ENCODE measurements around the gene PICK1. TPM values are rescaled to one million over a fixed set of nuclear protein-coding genes. Genes with fewer than 3 reads are reported as not detected.

PICK1 gene
- total and polyA plus RNA-seq, 2 experiments from 2014 or later, result 8.4 to 14.4 TPM

DNA sequence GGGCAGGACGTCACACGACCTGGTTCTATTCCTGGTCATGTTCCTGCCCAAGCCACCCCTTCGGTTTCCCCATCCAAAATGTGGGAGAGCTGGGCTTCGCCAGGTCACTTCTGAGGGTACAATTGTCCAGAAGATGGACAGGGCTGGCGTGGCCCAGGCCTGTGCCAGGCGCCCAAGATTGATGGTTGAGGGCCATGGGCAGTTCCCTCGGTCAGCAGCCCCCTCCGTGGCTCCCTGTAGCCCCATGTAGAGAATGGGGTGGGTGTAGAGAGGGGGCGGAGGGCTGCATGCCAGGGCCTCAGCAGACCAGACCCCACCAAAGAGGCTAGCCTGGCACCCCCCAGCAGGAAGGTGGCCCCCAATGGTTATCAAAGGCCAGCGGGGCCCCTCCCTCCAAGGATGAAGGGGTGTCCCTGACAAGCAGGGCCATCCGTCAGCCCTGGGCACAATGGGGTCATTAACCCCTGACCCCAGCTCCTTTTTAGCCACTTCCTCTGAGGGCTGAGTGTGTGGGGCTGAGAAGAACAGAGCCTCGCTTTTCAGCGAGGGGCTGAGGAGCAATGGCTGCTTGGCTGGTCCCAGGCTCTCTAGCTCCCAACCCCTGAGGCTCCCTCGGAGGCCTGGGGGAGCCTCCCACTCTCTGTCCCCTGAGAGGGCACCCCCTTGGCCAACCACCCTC lies 11.0 kb upstream of the PICK1 start:
- Histone ChIP-seq H3K4me1 (ENCODE audit: insufficient read depth) (no peaks in the 10 kb centered on the region), H3K4me3 (no peak overlapping the region), H3K9me3 (ENCODE audit: low read depth) (no peaks in the 10 kb centered on the region), H3K79me2 (ENCODE audit: insufficient read depth) (no peaks in the 10 kb centered on the region), H3K36me3 (ENCODE audit: low read depth) (no peaks in the 10 kb centered on the region), H3K9me2 (ENCODE audit: insufficient read depth) (no peaks in the 10 kb centered on the region), H3K9ac (no peak overlapping the region), H2AFZ (no peak overlapping the region), H3K27ac (no peak overlapping the region), H3K4me2 (ENCODE audit: unreplicated experiment) (no peak overlapping the region), H3F3A (ENCODE audit: insufficient read depth) (no peaks in the 10 kb centered on the region), H3K27me3 (replicated peaks; ENCODE audit: insufficient read depth) (peaks cover 5% of the 10 kb centered on the region; the same call in 1 of the 2 replicates), H4K20me1 (ENCODE audit: insufficient read depth) (no peaks in the 10 kb centered on the region)
- in situ Hi-C loops (cut with MboI), result no loop called here
- TF ChIP-seq EZH2phosphoT487 (IDR thresholded peaks at IDR 0.05; ENCODE audit: insufficient read depth, low read depth) (no peak), EZH2 (IDR thresholded peaks at IDR 0.05; ENCODE audit: insufficient read depth, poor library complexity, severe bottlenecking) (no peak)
- 69 to 79% methylated on average over 14 of the region's 14 CpGs for WGBS, 2 experiments (ENCODE audit: low coverage in 1 of 2, low lambda C conversion rate in 2 of 2, missing lambda C conversion rate in 2 of 2)
- no peak for DNase-seq

DNA sequence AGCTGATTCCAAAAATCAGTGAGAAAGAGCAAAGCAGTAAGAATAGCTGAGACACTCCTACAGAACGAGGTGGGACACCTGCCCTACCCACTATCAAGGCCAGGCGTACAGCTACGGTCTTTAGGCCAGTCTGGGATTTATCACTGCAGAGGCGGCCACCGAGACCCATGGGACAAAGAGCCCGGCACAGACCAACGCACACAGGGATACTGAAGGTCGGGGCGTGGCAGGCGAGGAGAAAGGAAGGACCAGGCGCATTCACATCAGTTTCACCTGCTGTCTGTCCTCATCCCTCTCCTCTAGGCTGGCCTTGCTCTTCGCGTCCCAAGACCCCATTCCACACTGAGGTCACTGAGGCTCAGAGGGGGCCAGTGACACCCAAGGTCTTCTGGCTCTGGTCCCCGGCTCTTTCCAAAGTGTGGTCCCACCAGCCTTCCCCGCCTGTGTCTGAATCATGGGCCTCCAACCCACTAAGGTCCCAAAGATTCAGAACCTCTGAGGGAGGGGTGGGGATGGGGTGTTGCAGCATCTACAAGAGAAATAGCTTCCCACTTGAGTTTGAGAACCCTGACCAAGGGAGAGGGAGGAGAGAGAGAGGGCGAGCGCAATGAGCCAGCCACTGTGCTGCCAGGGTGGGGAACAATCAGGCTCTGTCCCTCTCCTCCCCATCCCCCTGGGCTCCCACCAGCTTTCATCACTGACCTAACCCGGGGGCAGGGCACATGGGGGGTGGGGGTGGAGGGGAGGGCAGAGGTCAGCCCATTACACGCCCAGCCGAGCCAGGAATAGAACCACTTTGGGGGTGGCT lies 7.2 kb upstream of the PICK1 start:
- DNase-seq, result no peak
- peaks cover 5% of the 10 kb centered on the region; the same call in 1 of the 2 replicates for H3K27me3 ChIP-seq (replicated peaks; ENCODE audit: insufficient read depth)
- H4K20me1 ChIP-seq (ENCODE audit: insufficient read depth), result no peaks in the 10 kb centered on the region
- no peaks in the 10 kb centered on the region for H3F3A ChIP-seq (ENCODE audit: insufficient read depth)
- 74 to 77% methylated on average over 17 to 20 of the region's 20 CpGs for whole genome bisulfite sequencing, 2 experiments (ENCODE audit: low coverage in 1 of 2, low lambda C conversion rate in 2 of 2, missing lambda C conversion rate in 2 of 2)
- no peak overlapping the region for H3K4me3 ChIP-seq
- H3K9me2 ChIP-seq (ENCODE audit: insufficient read depth), result no peaks in the 10 kb centered on the region
- no peaks in the 10 kb centered on the region for H3K9me3 ChIP-seq (ENCODE audit: low read depth)
- H3K9ac ChIP-seq, result no peak overlapping the region
- in situ Hi-C loops (cut with MboI), result loop anchor here (10.0 kb wide), 1 partner anchor 525 kb away; the partner anchor contains the start of gene DMC1
- no peak overlapping the region for H3K27ac ChIP-seq
- H3K4me1 ChIP-seq (ENCODE audit: insufficient read depth), result no peaks in the 10 kb centered on the region
- no peaks in the 10 kb centered on the region for H3K79me2 ChIP-seq (ENCODE audit: insufficient read depth)
- TF ChIP-seq EZH2 (IDR thresholded peaks at IDR 0.05; ENCODE audit: insufficient read depth, poor library complexity, severe bottlenecking) (no peak), EZH2phosphoT487 (IDR thresholded peaks at IDR 0.05; ENCODE audit: insufficient read depth, low read depth) (no peak)
- no peak overlapping the region for H2AFZ ChIP-seq
- no peak overlapping the region for H3K4me2 ChIP-seq (ENCODE audit: unreplicated experiment)
- H3K36me3 ChIP-seq (ENCODE audit: low read depth), result no peaks in the 10 kb centered on the region

DNA sequence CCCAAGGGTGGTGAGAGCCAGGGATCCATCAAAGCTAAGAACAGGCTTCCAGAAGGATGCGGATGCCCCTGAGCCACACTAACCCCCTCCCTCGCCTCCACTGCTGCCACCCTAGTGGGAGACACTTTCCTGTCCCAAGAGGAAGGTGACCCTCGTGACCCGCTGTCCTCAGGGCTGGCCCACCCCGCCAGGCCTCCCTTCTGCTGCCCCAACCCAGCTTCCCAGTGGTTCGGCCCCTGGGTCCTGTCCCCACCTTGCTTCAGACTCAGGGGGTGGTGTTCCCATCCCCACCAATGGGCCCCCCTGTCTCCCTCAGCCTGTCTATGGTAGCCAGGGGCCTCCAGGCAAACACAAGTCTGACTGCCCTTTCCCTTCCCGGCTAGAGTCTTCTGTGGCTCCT lies 6.5 kb upstream of the PICK1 start:
- Histone ChIP-seq H3K36me3 (ENCODE audit: low read depth) (no peaks in the 10 kb centered on the region), H4K20me1 (ENCODE audit: insufficient read depth) (no peaks in the 10 kb centered on the region), H3K4me3 (no peak overlapping the region), H3K27ac (no peak overlapping the region), H3K4me1 (ENCODE audit: insufficient read depth) (no peaks in the 10 kb centered on the region), H3K9me3 (ENCODE audit: low read depth) (no peaks in the 10 kb centered on the region), H3K27me3 (replicated peaks; ENCODE audit: insufficient read depth) (peaks cover 5% of the 10 kb centered on the region; the same call in 1 of the 2 replicates), H3K9ac (no peak overlapping the region), H3K4me2 (ENCODE audit: unreplicated experiment) (no peak overlapping the region), H3F3A (ENCODE audit: insufficient read depth) (no peaks in the 10 kb centered on the region), H2AFZ (no peak overlapping the region), H3K79me2 (ENCODE audit: insufficient read depth) (no peaks in the 10 kb centered on the region), H3K9me2 (ENCODE audit: insufficient read depth) (no peaks in the 10 kb centered on the region)
- WGBS, 2 experiments (ENCODE audit: low coverage in 1 of 2, low lambda C conversion rate in 2 of 2, missing lambda C conversion rate in 2 of 2), result 77 to 82% methylated on average over 3 to 7 of the region's 7 CpGs
- TF ChIP-seq EZH2 (IDR thresholded peaks at IDR 0.05; ENCODE audit: insufficient read depth, poor library complexity, severe bottlenecking), result no peak
- no peak for TF ChIP-seq EZH2phosphoT487 (IDR thresholded peaks at IDR 0.05; ENCODE audit: insufficient read depth, low read depth)
- in situ Hi-C loops (cut with MboI), result loop anchor here (10.0 kb wide), 1 partner anchor 524 kb away; the partner anchor contains the start of gene DMC1
- no peak for DNase-seq

DNA sequence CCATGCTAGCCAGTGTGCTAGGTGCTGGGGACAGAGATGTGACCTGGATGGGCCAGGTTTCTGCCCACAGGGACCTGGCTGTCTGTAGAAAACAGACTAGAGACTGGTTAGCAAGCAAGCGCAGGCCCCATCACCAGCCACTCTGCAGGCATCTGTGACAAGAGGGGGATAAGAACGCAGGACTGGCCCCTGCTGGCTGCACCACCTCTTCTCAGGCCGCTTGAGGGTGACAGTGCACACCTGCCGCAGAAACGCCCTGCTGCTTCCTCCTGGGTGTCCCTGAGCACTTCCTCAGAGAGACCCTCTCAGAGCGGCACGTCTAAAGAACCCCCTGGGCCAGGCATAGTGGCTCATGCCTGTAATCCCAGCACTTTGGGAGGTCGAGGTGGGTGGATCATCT lies 5.9 kb upstream of the PICK1 start:
- Histone ChIP-seq H3K79me2 (ENCODE audit: insufficient read depth) (no peaks in the 10 kb centered on the region), H3K4me1 (ENCODE audit: insufficient read depth) (no peaks in the 10 kb centered on the region), H3K27me3 (replicated peaks; ENCODE audit: insufficient read depth) (peaks cover 5% of the 10 kb centered on the region; the same call in 1 of the 2 replicates), H2AFZ (no peak overlapping the region), H4K20me1 (ENCODE audit: insufficient read depth) (no peaks in the 10 kb centered on the region), H3K27ac (no peak overlapping the region), H3K4me3 (no peak overlapping the region), H3K9ac (no peak overlapping the region), H3K9me3 (ENCODE audit: low read depth) (no peaks in the 10 kb centered on the region), H3K36me3 (ENCODE audit: low read depth) (no peaks in the 10 kb centered on the region), H3F3A (ENCODE audit: insufficient read depth) (no peaks in the 10 kb centered on the region), H3K4me2 (ENCODE audit: unreplicated experiment) (no peak overlapping the region), H3K9me2 (ENCODE audit: insufficient read depth) (no peaks in the 10 kb centered on the region)
- no peak for TF ChIP-seq EZH2phosphoT487 (IDR thresholded peaks at IDR 0.05; ENCODE audit: insufficient read depth, low read depth)
- no peak for TF ChIP-seq EZH2 (IDR thresholded peaks at IDR 0.05; ENCODE audit: insufficient read depth, poor library complexity, severe bottlenecking)
- in situ Hi-C loops (cut with MboI), result loop anchor here (10.0 kb wide), 1 partner anchor 524 kb away; the partner anchor contains the start of gene DMC1
- WGBS, 2 experiments (ENCODE audit: low coverage in 1 of 2, low lambda C conversion rate in 2 of 2, missing lambda C conversion rate in 2 of 2), result 68 to 78% methylated on average over 8 of the region's 8 CpGs
- DNase-seq, result no peak
